Cardiac muscle cell (in vitro differentiated cells and primary cell): ENCODE data around the gene KCNJ9. TPM values are rescaled to one million over a fixed set of nuclear protein-coding genes. Genes with fewer than 3 reads are reported as not detected.

Experiments used
- DNase-seq, 2 donors: peaks; one replicate each; pipeline versions ENCODE4 v3.0.0 to v3.0.0-alpha.2; 2010 to 2017; ENCODE audit warnings: low read depth in 1 of 2, low spot score in 1 of 2
- H3K27ac ChIP-seq: fragments of 200-600 bp; sonication (generic); 2 replicates; pipeline ENCODE4 v1.5.1; 2016
- H3K27me3 ChIP-seq: fragments of 200-600 bp; sonication (generic); 2 replicates; pipeline ENCODE4 v1.6.0; 2016; ENCODE audit warnings: control low read depth
- H3K36me3 ChIP-seq: fragments of 200-600 bp; sonication (generic); 2 replicates; pipeline ENCODE4 v1.5.1; 2016; ENCODE audit warnings: control low read depth
- H3K4me1 ChIP-seq: fragments of 200-600 bp; sonication (generic); 2 replicates; pipeline ENCODE4 v1.8.1; 2017; ENCODE audit warnings: low read depth, mild to moderate bottlenecking, mixed run types
- H3K4me3 ChIP-seq: fragments of 200-600 bp; sonication (generic); 2 replicates; pipeline ENCODE4 v1.5.1; 2016; ENCODE audit warnings: mild to moderate bottlenecking
- H3K9me3 ChIP-seq: fragments of 200-600 bp; sonication (generic); 2 replicates; pipeline ENCODE4 v1.5.1; 2017; ENCODE audit warnings: low read depth, mild to moderate bottlenecking, control low read depth
- CTCF ChIP-seq: IDR thresholded peaks from 2 replicates; pipeline ENCODE4 v1.5.1; 2012; ENCODE audit warnings: low read depth, mild to moderate bottlenecking, low read length
- polyA plus RNA-seq: library from polyadenylated mRNA; unstranded; fragments of >200 nt; fragmentation: Nextera tagmentation; extraction: Ambion mirVana; gene quantifications from 2 replicates; pipeline ENCODE4 v1.2.1, GENCODE V29; 2016
- total RNA-seq: library from RNA; depleted of rRNA; stranded (reverse); fragments of >200 nt; gene quantifications from 2 replicates; pipeline ENCODE4 v1.2.3, GENCODE V29; 2016

Gene KCNJ9
- total and polyA plus RNA-seq, 2 experiments from 2014 or later: 0.03 to 0.09 TPM

- Histone ChIP-seq H3K36me3 (no peaks in the 10 kb centered on the region), H3K27me3 (peaks cover 15% of the 10 kb centered on the region), H3K9me3 (no peaks in the 10 kb centered on the region), H3K4me1 (peaks cover 8% of the 10 kb centered on the region), H3K27ac (no peak overlapping the region), H3K4me3 (no peak overlapping the region)
- DNase-seq: no peak
- TF ChIP-seq CTCF: no peak
Measured at GRCh38 chr1:160068225-160068624, 13.1 kb upstream of the KCNJ9 start.

GRCh38 chr1:160069460-160070231 lies 11.7 kb upstream of the KCNJ9 start, which contains the start of gene KCNJ10:
Gene KCNJ10, minus strand, starts transcription at chr1:160070160. Its CDS starts 27,628 bp downstream, at chr1:160042532.
- Histone ChIP-seq H3K36me3 (no peaks in the 10 kb centered on the region), H3K27ac (no peak within 1 kb of the TSS), H3K27me3 (peaks cover 18% of the 10 kb centered on the region), H3K9me3 (no peaks in the 10 kb centered on the region), H3K4me3 (peak within 1 kb of the TSS; percentile 54), H3K4me1 (peaks cover 8% of the 10 kb centered on the region)
- no peak for DNase-seq
- TF ChIP-seq CTCF: no peak

GRCh38 chr1:160070243-160071163 lies 10.8 kb upstream of the KCNJ9 start:
- Histone ChIP-seq H3K4me1 (peaks cover 8% of the 10 kb centered on the region), H3K9me3 (no peaks in the 10 kb centered on the region), H3K27ac (no peak overlapping the region), H3K36me3 (no peaks in the 10 kb centered on the region), H3K27me3 (peaks cover 18% of the 10 kb centered on the region), H3K4me3 (peak overlapping the region; percentile 54)
- no peak for TF ChIP-seq CTCF
- peak; percentile 62 to 84 for DNase-seq

- Histone ChIP-seq H3K27ac (no peak overlapping the region), H3K36me3 (no peaks in the 10 kb centered on the region), H3K4me1 (peaks cover 8% of the 10 kb centered on the region), H3K4me3 (no peak overlapping the region), H3K9me3 (no peaks in the 10 kb centered on the region), H3K27me3 (peaks cover 22% of the 10 kb centered on the region)
- no peak for DNase-seq
- TF ChIP-seq CTCF: no peak
Measured at GRCh38 chr1:160071289-160071688, 10.0 kb upstream of the KCNJ9 start.

GRCh38 chr1:160074865-160075264 lies 6.5 kb upstream of the KCNJ9 start:
- Histone ChIP-seq H3K27ac (no peak overlapping the region), H3K27me3 (peaks cover 38% of the 10 kb centered on the region)
- no peak for TF ChIP-seq CTCF

More at GRCh38 chr1:160074865-160075264, 6.5 kb upstream of the KCNJ9 start:
- Histone ChIP-seq H3K9me3 (no peaks in the 10 kb centered on the region), H3K36me3 (no peaks in the 10 kb centered on the region), H3K4me3 (no peak overlapping the region), H3K4me1 (no peaks in the 10 kb centered on the region)
- no peak for DNase-seq
